Skeletal muscle satellite cell (primary cell): ENCODE results near the gene COL9A2.

Experiments used
- H3K27me3 ChIP-seq: 2 replicates; pipeline ENCODE4 v1.7.0; 2013; ENCODE audit warnings: low read length; ENCODE audit not compliant: control insufficient read depth, insufficient read depth
- H3K36me3 ChIP-seq: 2 replicates; pipeline ENCODE4 v1.7.0; 2013; ENCODE audit warnings: mild to moderate bottlenecking, control low read depth, low read length; ENCODE audit not compliant: insufficient read depth
- H3K4me1 ChIP-seq: 2 replicates; pipeline ENCODE4 v1.7.0; 2013; ENCODE audit warnings: low read length; ENCODE audit not compliant: control insufficient read depth, insufficient read depth
- H3K4me2 ChIP-seq: 2 replicates; pipeline ENCODE4 v1.7.0; 2013; ENCODE audit warnings: mild to moderate bottlenecking, low read length
- H3K4me3 ChIP-seq: 2 replicates; pipeline ENCODE4 v1.7.0; 2013; ENCODE audit warnings: low read length
- H3K9ac ChIP-seq: 2 replicates; pipeline ENCODE4 v1.7.0; 2013; ENCODE audit warnings: mild to moderate bottlenecking, low read depth, low read length, moderate library complexity
- H3K9me3 ChIP-seq: replicated peaks from 2 replicates; pipeline ENCODE4 v1.7.0; 2013; ENCODE audit warnings: mild to moderate bottlenecking, control low read depth, low read length

Gene COL9A2

GRCh38 chr1:40309374-40310128, 7.5 kb downstream of the COL9A2 start:
- H3K4me2 ChIP-seq: no peak overlapping the region
- no peak overlapping the region for H3K9ac ChIP-seq
- H3K27me3 ChIP-seq: peaks cover 1% of the 10 kb centered on the region
- peaks cover 11% of the 10 kb centered on the region for H3K4me1 ChIP-seq
- H3K36me3 ChIP-seq: no peaks in the 10 kb centered on the region
- no peaks in the 10 kb centered on the region for H3K9me3 ChIP-seq
- H3K4me3 ChIP-seq: no peak overlapping the region

GRCh38 chr1:40308036-40308727, 8.9 kb downstream of the COL9A2 start:
- peaks cover under 1% of the 10 kb centered on the region for H3K4me1 ChIP-seq
- H3K9me3 ChIP-seq: no peaks in the 10 kb centered on the region
- H3K27me3 ChIP-seq: peaks cover 7% of the 10 kb centered on the region
- no peak overlapping the region for H3K4me2 ChIP-seq
- no peak overlapping the region for H3K4me3 ChIP-seq
- H3K36me3 ChIP-seq: no peaks in the 10 kb centered on the region
- H3K9ac ChIP-seq: no peak overlapping the region

GRCh38 chr1:40307186-40307585, 9.9 kb downstream of the COL9A2 start:
- Histone ChIP-seq H3K27me3 (peaks cover 10% of the 10 kb centered on the region), H3K9ac (no peak overlapping the region), H3K36me3 (no peaks in the 10 kb centered on the region), H3K4me3 (no peak overlapping the region), H3K4me1 (no peaks in the 10 kb centered on the region), H3K9me3 (no peaks in the 10 kb centered on the region), H3K4me2 (no peak overlapping the region)

- H3K9ac ChIP-seq: no peak overlapping the region
- no peaks in the 10 kb centered on the region for H3K36me3 ChIP-seq
- no peaks in the 10 kb centered on the region for H3K9me3 ChIP-seq
- peaks cover 13% of the 10 kb centered on the region for H3K27me3 ChIP-seq
- no peak overlapping the region for H3K4me3 ChIP-seq
- H3K4me1 ChIP-seq: no peaks in the 10 kb centered on the region
- no peak overlapping the region for H3K4me2 ChIP-seq
These were observed 10.8 kb downstream of the COL9A2 start for GRCh38 chr1:40306296-40306695.

- Histone ChIP-seq H3K9ac (no peak overlapping the region), H3K9me3 (no peaks in the 10 kb centered on the region), H3K36me3 (no peaks in the 10 kb centered on the region), H3K4me3 (no peak overlapping the region), H3K4me2 (no peak overlapping the region), H3K27me3 (peaks cover 13% of the 10 kb centered on the region), H3K4me1 (no peaks in the 10 kb centered on the region)
These were observed 11.2 kb downstream of the COL9A2 start for GRCh38 chr1:40305871-40306270.

GRCh38 chr1:40305451-40305850, 11.6 kb downstream of the COL9A2 start:
- Histone ChIP-seq H3K4me3 (no peak overlapping the region), H3K4me1 (no peaks in the 10 kb centered on the region), H3K9me3 (no peaks in the 10 kb centered on the region), H3K36me3 (no peaks in the 10 kb centered on the region), H3K27me3 (peaks cover 13% of the 10 kb centered on the region), H3K9ac (no peak overlapping the region), H3K4me2 (no peak overlapping the region)

- H3K9me3 ChIP-seq: no peaks in the 10 kb centered on the region
- H3K9ac ChIP-seq: no peak overlapping the region
These were observed 13.3 kb downstream of the COL9A2 start for GRCh38 chr1:40303790-40304189.

GRCh38 chr1:40303051-40303771, 13.9 kb downstream of the COL9A2 start:
- Histone ChIP-seq H3K4me1 (no peaks in the 10 kb centered on the region), H3K4me2 (no peak overlapping the region), H3K9me3 (no peaks in the 10 kb centered on the region), H3K36me3 (no peaks in the 10 kb centered on the region), H3K4me3 (no peak overlapping the region), H3K27me3 (peaks cover 13% of the 10 kb centered on the region), H3K9ac (no peak overlapping the region)

More at GRCh38 chr1:40303790-40304189, 13.3 kb downstream of the COL9A2 start:
- H3K27me3 ChIP-seq: peaks cover 13% of the 10 kb centered on the region
- H3K36me3 ChIP-seq: no peaks in the 10 kb centered on the region
- H3K4me2 ChIP-seq: no peak overlapping the region
- no peaks in the 10 kb centered on the region for H3K4me1 ChIP-seq
- H3K4me3 ChIP-seq: no peak overlapping the region

- H3K9ac ChIP-seq: no peak overlapping the region
- H3K4me3 ChIP-seq: no peak overlapping the region
- H3K4me1 ChIP-seq: no peaks in the 10 kb centered on the region
- no peak overlapping the region for H3K4me2 ChIP-seq
- H3K27me3 ChIP-seq: peaks cover 13% of the 10 kb centered on the region
- H3K36me3 ChIP-seq: no peaks in the 10 kb centered on the region
- no peaks in the 10 kb centered on the region for H3K9me3 ChIP-seq
These were observed 14.6 kb downstream of the COL9A2 start for GRCh38 chr1:40302475-40302874.

GRCh38 chr1:40301541-40302299, 15.4 kb downstream of the COL9A2 start:
- H3K4me1 ChIP-seq: no peaks in the 10 kb centered on the region
- H3K9me3 ChIP-seq: no peaks in the 10 kb centered on the region
- no peaks in the 10 kb centered on the region for H3K36me3 ChIP-seq
- no peak overlapping the region for H3K4me3 ChIP-seq
- no peak overlapping the region for H3K4me2 ChIP-seq
- H3K9ac ChIP-seq: no peak overlapping the region
- H3K27me3 ChIP-seq: peaks cover 13% of the 10 kb centered on the region

- Histone ChIP-seq H3K4me3 (no peak overlapping the region), H3K4me1 (no peaks in the 10 kb centered on the region), H3K9me3 (no peaks in the 10 kb centered on the region), H3K36me3 (no peaks in the 10 kb centered on the region), H3K9ac (no peak overlapping the region), H3K27me3 (peaks cover 13% of the 10 kb centered on the region), H3K4me2 (no peak overlapping the region)
These were observed 16.0 kb downstream of the COL9A2 start for GRCh38 chr1:40301066-40301465.
